A549 (cell line): ENCODE measurements around the gene DAZAP1. TPM values are rescaled to one million over a fixed set of nuclear protein-coding genes. Genes with fewer than 3 reads are reported as not detected.

Experiments
- ATAC-seq, 2 experiments: fragments of 200-7000 bp in 1 of 2; fragments of >200 bp in 1 of 2; cut with Nextera tagmentation in 1 of 2; cut with Tn5 transposase in 1 of 2; 3 replicates each; pipeline versions ENCODE4 v1.8.0 to v1.9.1; 2018 to 2020; ENCODE audit warnings: mild to moderate bottlenecking in 1 of 2, moderate library complexity in 1 of 2
- CTCF ChIA-PET: fragments of 300-600 bp; sonication (Branson Sonifier 250); formaldehyde crosslinking; extraction: SDS; loops from one replicate; lab custom pipeline; 2021; ENCODE audit warnings: antibody characterized with exemption, inconsistent platforms; lab: Yijun Ruan, JAX
- POLR2A ChIA-PET: fragments of 350-600 bp; formaldehyde crosslinking; extraction: SDS; loops from one replicate; lab custom pipeline; 2021; ENCODE audit warnings: antibody characterized with exemption, inconsistent platforms; lab: Yijun Ruan, JAX
- DNase-seq, 2 experiments: peaks; one replicate each; pipeline versions ENCODE4 v3.0.0 to v3.0.0-alpha.2; 2011 to 2016; ENCODE audit warnings: low read depth in 1 of 2, low spot score in 1 of 2
- FAIRE-seq: peaks from 2 replicates; lab custom pipeline; 2011; peaks lifted over from hg19 to GRCh38; lab: Jason Lieb, UNC
- H3K27ac ChIP-seq, 2 experiments: fragments of >200 bp; sonication (Bioruptor Twin); formaldehyde crosslinking; 3 replicates each; pipeline ENCODE4 v1.5.1; 2016 to 2017
- H3K4me1 ChIP-seq: fragments of >200 bp; sonication (Bioruptor Twin); formaldehyde crosslinking; 3 replicates; pipeline ENCODE4 v1.6.1; 2016
- H3K4me2 ChIP-seq: fragments of >200 bp; sonication (Bioruptor Twin); formaldehyde crosslinking; 3 replicates; pipeline ENCODE4 v1.6.1; 2016
- H3K4me3 ChIP-seq: fragments of >200 bp; sonication (Bioruptor Twin); formaldehyde crosslinking; 3 replicates; pipeline ENCODE4 v1.5.1; 2016
- H3K9me3 ChIP-seq: fragments of >200 bp; sonication (Bioruptor Twin); formaldehyde crosslinking; 3 replicates; pipeline ENCODE4 v1.6.1; 2016
- FOSL2 ChIP-seq, 2 experiments: fragments of 450-650 bp in 1 of 2; fragments of >200 bp in 1 of 2; sonication (Bioruptor Twin) in 1 of 2; formaldehyde crosslinking; IDR thresholded peaks; 2 replicates each; pipeline versions ENCODE4 v1.5.0 to v1.6.1; 2016 to 2020; ENCODE audit warnings: mild to moderate bottlenecking in 1 of 2, moderate library complexity in 1 of 2
- FOXS1 ChIP-seq: fragments of 250-450 bp; sonication (Bioruptor Pico); IDR thresholded peaks from 2 replicates; pipeline ENCODE4 v1.5.0; 2020; ENCODE audit warnings: mild to moderate bottlenecking, moderate library complexity
- HMGXB4 ChIP-seq: fragments of 250-450 bp; sonication (Bioruptor Pico); IDR thresholded peaks from 2 replicates; pipeline ENCODE4 v1.5.0; 2021; ENCODE audit warnings: mild to moderate bottlenecking, moderate library complexity, borderline replicate concordance
- HOXA7 ChIP-seq: fragments of 250-450 bp; sonication (Bioruptor Pico); IDR thresholded peaks from 2 replicates; pipeline ENCODE4 v1.5.0; 2020; ENCODE audit warnings: mild to moderate bottlenecking, moderate library complexity
- MAZ ChIP-seq: fragments of 150-350 bp; IDR thresholded peaks from 2 replicates; pipeline ENCODE4 v1.6.1; 2014; ENCODE audit warnings: antibody characterized with exemption, low read depth, low read length, borderline replicate concordance
- NFE2L2 ChIP-seq: fragments of 150-350 bp; conservative IDR thresholded peaks from 2 replicates; pipeline ENCODE4 v1.6.1; 2014; ENCODE audit warnings: low read length
- PHF8 ChIP-seq: fragments of 200-600 bp; sonication (generic); IDR thresholded peaks from 2 replicates; pipeline ENCODE4 v1.6.1; 2016; ENCODE audit warnings: low read depth, mild to moderate bottlenecking, antibody characterized with exemption, moderate library complexity, borderline replicate concordance
- RCOR1 ChIP-seq: fragments of 150-350 bp; IDR thresholded peaks from 2 replicates; pipeline ENCODE4 v1.6.1; 2014; ENCODE audit warnings: antibody characterized with exemption, low read length, low read depth
- REST ChIP-seq: fragments of 200-600 bp; sonication (generic); IDR thresholded peaks from 2 replicates; pipeline ENCODE4 v1.6.1; 2016; ENCODE audit warnings: antibody characterized with exemption, mild to moderate bottlenecking, moderate library complexity
- RNF2 ChIP-seq: fragments of 200-600 bp; sonication (generic); IDR thresholded peaks from 2 replicates; pipeline ENCODE4 v1.6.1; 2016; ENCODE audit warnings: low read depth, mild to moderate bottlenecking, antibody characterized with exemption, moderate library complexity, borderline replicate concordance
- SREBF2 ChIP-seq: fragments of 450-650 bp; IDR thresholded peaks from 2 replicates; pipeline ENCODE4 v1.6.1; 2014; ENCODE audit warnings: mild to moderate bottlenecking, moderate library complexity
- ZSCAN20 ChIP-seq: fragments of 250-450 bp; sonication (Bioruptor Pico); IDR thresholded peaks from 2 replicates; pipeline ENCODE4 v1.8.0; 2022; ENCODE audit warnings: mild to moderate bottlenecking, moderate library complexity
- WGBS: methylation state at CpG from one replicate; pipeline ENCODE4 v1.1.6; 2017; ENCODE audit errors: missing lambda C conversion rate; 5-methylcytosine and 5-hydroxymethylcytosine counted together
- polyA plus RNA-seq, 4 experiments: library from polyadenylated mRNA; depleted of rRNA in 3 of 4; stranded (reverse); fragments of >200 nt; fragmentation: RNase III in 1 of 4; extraction: RNeasy Plus Mini Kit Qiagen cat#74134 plus additional on column Dnase treatment in 1 of 4; gene quantifications; 2 replicates in 3 of 4; 3 replicates in 1 of 4; pipeline ENCODE4 v1.2.3, GENCODE V29; 2011 to 2017
- TF ChIP-seq, protein P1 (sequence below): IDR thresholded peaks from 2 replicates; pipeline ENCODE4 v1.6.1; 2012; ENCODE audit warnings: low read depth, borderline replicate concordance
- TF ChIP-seq, protein P2 (sequence below): fragments of 250-450 bp; sonication (Bioruptor Pico); IDR thresholded peaks from 2 replicates; pipeline ENCODE4 v1.5.0; 2020; ENCODE audit warnings: low read depth, mild to moderate bottlenecking, moderate library complexity

DAZAP1 gene
- polyA plus RNA-seq, 2 of the 4 experiments (the other 2 are of a cell fraction) = 58.9 to 86.3 TPM

GRCh38 chr19:1445932-1446712, 38.7 kb downstream of the DAZAP1 start (continued):
- TF ChIP-seq FOXS1 (CRISPR knock-in tag) = no peak
- no peak for TF ChIP-seq ZSCAN20 (CRISPR knock-in tag)
- no peak for TF ChIP-seq RNF2
- no peak for TF ChIP-seq SREBF2

DNA sequence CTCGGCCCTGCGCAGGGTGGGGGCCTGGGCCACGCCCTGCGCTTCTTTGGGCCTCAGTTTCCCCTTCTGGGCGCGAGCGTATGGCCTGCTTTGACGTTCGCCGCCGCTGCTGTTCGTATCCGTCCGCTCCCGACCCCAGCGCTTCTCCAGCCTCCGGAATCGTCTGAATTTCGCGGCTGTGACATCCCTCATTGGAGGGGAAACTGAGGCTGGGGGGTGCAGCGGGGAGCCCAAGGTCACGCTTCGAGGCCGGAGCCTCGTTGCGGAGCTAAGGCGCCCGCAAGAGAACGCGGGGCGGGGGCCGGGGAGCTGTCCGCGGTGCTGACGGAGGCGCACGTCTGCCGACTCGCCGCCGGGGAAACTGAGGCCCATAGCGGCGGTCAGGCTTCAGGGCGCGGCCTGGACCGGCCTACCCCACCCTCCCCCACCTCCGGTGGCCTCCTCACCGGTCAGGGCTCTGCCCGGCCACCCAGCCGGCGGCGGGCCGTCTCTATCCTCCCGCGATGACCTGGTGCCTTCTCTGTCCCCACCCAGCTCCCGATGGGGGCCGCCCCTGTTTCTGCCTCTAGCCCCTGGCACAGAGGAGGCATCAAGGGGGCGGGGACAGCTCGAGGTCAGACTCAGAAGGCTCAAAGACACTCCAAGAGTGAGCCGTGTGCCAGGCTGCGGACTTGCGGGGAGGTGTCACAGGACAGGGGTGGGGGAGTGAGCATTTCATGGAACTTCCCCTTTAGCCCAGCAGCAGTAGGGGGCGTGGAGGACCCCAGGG, 39.5 kb downstream of the DAZAP1 start:
- TF ChIP-seq HOXA7 (CRISPR knock-in tag) = no peak
- TF ChIP-seq REST = peak; percentile 91
- peak overlapping the region; percentile 63 for H3K4me3 ChIP-seq
- H3K9me3 ChIP-seq = no peaks in the 10 kb centered on the region
- peak overlapping the region; percentile 79 to 96; a peak in 5 of 6 replicates for H3K27ac ChIP-seq
- 37% methylated on average over 16 of the region's 63 CpGs for WGBS
- ATAC-seq (no peak; a peak in 1 of 6 replicates), FAIRE-seq (no peak), DNase-seq (no peak)
- CTCF ChIA-PET = interaction anchor here (1.0 kb wide), 1 partner anchor 22 kb away, joined by 3 read pairs; no protein-coding TSS in a partner anchor
- POLR2A ChIA-PET = no interaction called here
- H3K4me1 ChIP-seq = peaks cover 36% of the 10 kb centered on the region
- peak overlapping the region; percentile 91 for H3K4me2 ChIP-seq

DNA sequence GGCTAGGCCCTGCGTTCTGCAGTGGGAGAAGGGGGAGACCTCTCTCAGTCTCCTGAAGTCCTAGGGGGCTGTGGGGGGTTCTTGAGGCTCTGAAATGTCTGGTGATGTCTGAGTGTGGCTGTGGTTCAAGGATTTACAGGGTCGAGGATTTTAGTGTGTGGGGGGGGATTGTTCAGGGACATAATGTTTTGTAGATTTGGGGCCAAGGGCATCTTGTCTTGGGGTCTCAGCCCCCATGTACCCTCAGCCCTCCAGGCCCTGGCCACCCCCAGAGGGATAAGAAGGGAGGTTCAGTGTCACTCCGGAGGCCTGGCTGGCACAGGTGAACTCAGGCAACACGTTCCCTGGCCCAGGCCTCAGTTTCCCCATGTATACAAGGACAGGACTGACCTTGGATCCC, 40.1 kb downstream of the DAZAP1 start:
- no peak overlapping the region for H3K27ac ChIP-seq
- peaks cover 35% of the 10 kb centered on the region for H3K4me1 ChIP-seq
- TF ChIP-seq, protein P1, sequence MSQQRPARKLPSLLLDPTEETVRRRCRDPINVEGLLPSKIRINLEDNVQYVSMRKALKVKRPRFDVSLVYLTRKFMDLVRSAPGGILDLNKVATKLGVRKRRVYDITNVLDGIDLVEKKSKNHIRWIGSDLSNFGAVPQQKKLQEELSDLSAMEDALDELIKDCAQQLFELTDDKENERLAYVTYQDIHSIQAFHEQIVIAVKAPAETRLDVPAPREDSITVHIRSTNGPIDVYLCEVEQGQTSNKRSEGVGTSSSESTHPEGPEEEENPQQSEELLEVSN = no peak
- 11% methylated on average over 1 of the region's 4 CpGs for WGBS
- no peaks in the 10 kb centered on the region for H3K9me3 ChIP-seq
- DNase-seq (no peak), FAIRE-seq (no peak), ATAC-seq (no peak)
- H3K4me3 ChIP-seq = no peak overlapping the region
- H3K4me2 ChIP-seq = no peak overlapping the region; the same call in 2 of the 3 replicates
- CTCF ChIA-PET = interaction anchor here (1.0 kb wide), 1 partner anchor 21 kb away, joined by 3 read pairs; no protein-coding TSS in a partner anchor
- POLR2A ChIA-PET = no interaction called here

DNA sequence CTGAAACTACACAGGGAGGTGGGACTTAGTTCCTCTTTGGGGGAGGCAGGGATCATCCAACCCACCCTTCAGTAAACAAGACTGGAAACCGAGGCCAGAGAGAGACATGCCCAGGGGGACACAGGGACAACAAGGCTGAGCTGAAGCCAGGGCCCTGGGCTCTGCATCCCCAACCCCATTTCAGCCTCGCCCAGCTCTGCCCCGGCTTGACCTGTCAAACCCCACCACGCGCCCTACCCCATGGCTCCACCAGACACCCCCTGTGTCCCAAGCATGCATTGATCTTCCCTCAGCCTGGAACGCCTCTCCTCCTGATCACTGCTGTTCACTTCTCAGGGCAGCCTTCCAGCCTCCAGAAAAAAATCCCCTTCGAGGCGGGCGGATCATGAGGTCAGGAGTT, 40.6 kb downstream of the DAZAP1 start:
- no peak overlapping the region for H3K4me2 ChIP-seq
- H3K9me3 ChIP-seq = no peaks in the 10 kb centered on the region
- CTCF ChIA-PET = no interaction called here
- no peak for ATAC-seq
- WGBS = 88% methylated on average over 9 of the region's 9 CpGs
- TF ChIP-seq FOSL2 (IDR thresholded peaks at IDR 0.05) (no peak), FOSL2 (CRISPR knock-in tag; IDR thresholded peaks at IDR 0.05) (no peak), MAZ (no peak), NFE2L2 (no peak), PHF8 (no peak), HMGXB4 (CRISPR knock-in tag) (no peak), ZSCAN20 (CRISPR knock-in tag) (no peak), RCOR1 (no peak)
- TF ChIP-seq, protein P2, sequence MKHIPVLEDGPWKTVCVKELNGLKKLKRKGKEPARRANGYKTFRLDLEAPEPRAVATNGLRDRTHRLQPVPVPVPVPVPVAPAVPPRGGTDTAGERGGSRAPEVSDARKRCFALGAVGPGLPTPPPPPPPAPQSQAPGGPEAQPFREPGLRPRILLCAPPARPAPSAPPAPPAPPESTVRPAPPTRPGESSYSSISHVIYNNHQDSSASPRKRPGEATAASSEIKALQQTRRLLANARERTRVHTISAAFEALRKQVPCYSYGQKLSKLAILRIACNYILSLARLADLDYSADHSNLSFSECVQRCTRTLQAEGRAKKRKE (CRISPR knock-in tag) = no peak
- H3K27ac ChIP-seq = no peak overlapping the region
- POLR2A ChIA-PET = no interaction called here
- no peak overlapping the region for H3K4me3 ChIP-seq
- FAIRE-seq = no peak
- H3K4me1 ChIP-seq = peaks cover 32% of the 10 kb centered on the region
- no peak for DNase-seq
